Renal pelvis (tissue), 4 donors: Measurements from ENCODE around the gene HLA-DQB1. TPM values are rescaled to one million over a fixed set of nuclear protein-coding genes. Genes with fewer than 3 reads are reported as not detected.
"Not testable (repeated sequence)": the region's sequence is repeated elsewhere in the genome, so short reads cannot be mapped to it uniquely, and the experiment has no call there.

ENCODE experiments used
- DNase-seq: peaks from one replicate; pipeline ENCODE4 v3.0.0-alpha.2; 2013
- polyA plus RNA-seq, 3 donors: library from polyadenylated mRNA; unstranded; fragments of 120-200 nt; gene quantifications; one replicate each; pipeline ENCODE4 v1.2.1, GENCODE V29; 2013; ENCODE audit not compliant: insufficient read length in 3 of 3

The HLA-DQB1 gene
- polyA plus RNA-seq, 3 donors: 8.1 to 13.7 (median 10.6) TPM

DNA sequence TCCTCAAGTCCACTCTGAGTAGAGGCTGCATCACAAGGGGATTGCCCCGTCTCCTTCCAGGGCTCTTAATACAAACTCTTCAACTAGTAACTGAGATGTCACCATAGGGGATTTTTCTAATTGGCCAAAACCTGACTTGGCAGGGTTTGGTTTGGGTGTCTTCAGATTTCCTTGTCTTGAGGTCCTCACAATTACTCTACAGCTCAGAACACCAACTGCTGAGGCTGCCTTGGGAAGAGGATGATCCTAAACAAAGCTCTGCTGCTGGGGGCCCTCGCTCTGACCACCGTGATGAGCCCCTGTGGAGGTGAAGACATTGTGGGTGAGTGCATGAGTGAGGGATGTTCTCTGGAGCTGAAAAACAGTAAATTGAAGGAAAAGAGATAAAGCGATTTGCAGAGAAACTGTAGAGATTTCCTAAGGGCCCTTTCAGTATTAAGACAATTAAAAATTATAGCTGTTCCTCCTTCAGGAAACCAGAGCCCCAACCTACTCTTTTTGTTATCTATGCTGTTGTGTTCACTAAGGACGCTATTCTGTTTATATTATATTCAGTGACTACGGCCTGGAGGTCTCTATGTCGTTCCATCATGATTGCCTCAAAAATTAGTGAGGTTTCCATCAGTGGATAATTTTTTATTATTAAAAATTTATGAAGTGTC lies 29.1 kb downstream of the HLA-DQB1 start, which contains the start of gene HLA-DQA1:
HLA-DQA1 (plus strand) TSS at position 188 of the 662 bp plus-strand sequence; CDS start at position 241, 53 bp downstream.
- DNase-seq: no peak

DNA sequence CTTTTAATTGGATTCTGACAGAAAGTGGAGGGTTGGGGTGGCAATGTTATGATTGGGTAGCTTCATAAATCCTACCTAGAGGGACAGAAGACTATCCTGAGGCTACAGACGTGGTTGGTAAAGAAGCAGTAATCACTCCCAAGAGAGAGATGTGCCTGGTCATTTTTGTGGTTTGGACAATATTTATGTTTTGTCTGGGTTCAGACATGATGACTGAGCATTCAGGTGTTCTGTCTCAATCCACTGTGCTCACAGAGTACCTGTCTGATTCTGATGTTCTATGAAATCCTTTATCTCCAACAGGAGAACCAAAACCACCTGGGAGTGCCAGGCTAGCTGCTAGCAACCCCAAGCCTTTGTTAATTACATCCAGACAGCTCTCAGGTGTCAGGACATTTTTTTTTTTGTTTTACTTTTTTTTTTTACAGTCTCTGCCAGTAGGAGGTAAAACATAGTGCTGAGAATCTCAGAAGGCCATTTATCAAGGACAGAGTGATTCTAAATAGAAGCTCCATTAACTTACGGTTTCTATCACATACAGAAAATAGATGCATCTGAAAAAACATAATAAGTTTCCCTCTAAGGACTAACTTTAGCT lies 30.8 kb downstream of the HLA-DQB1 start:
- DNase-seq: no peak

DNA sequence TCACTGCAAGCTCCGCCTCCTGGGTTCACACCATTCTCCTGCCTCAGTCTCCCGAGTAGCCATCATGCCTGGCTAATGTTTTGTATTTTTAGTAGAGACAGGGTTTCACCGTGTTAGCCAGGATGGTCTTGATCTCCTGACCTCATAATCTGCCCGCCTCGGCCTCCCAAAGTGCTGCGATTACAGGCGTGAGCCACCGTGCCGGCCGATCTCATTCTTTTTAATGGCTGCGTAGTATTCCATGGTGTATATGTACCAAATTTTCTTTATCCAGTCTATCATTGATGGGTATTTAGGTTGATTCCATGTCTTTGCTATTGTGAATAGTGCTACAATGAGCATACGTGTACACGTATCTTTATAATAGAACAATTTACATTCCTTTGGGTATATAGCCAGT lies 36.7 kb downstream of the HLA-DQB1 start:
- DNase-seq: not testable (repeated sequence)

DNA sequence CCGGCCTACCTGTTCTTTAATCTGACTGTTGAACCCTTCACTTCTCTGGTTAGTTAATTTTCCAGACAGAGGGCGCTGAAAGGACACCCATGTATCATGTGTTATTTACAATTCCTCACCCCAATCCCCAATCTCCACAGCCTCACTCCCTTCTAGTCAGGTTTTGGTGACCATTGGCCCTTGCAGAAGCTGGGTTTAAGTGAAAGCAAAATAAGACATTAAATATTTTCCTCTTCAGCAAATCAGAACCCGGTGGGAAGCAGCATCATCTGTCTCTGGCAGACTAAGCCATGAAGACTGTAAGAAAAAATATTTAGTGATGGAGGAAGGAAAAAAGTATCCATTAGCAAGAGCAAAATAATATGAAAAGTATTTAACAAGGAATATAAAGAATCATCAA lies 38.6 kb downstream of the HLA-DQB1 start:
- DNase-seq: no peak

DNA sequence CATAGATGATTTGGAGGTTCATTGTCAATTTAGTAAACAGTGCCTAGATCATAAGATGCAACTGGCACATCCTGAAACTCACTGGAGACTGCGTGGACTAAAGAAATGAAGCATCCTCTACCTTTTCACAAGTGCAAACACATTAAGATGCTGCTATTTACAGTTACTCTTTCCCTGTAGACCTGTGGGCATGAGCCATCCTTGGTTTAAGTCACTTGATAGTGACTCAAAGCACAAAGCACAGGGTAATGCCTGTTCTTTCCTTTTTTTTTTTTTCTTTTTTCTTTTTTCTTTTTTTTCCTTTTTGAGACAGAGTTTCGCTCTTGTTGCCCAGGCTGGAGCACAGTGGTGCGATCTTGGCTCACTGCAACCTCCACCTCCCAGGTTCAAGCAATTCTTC lies 39.2 kb downstream of the HLA-DQB1 start:
- no peak for DNase-seq

DNA sequence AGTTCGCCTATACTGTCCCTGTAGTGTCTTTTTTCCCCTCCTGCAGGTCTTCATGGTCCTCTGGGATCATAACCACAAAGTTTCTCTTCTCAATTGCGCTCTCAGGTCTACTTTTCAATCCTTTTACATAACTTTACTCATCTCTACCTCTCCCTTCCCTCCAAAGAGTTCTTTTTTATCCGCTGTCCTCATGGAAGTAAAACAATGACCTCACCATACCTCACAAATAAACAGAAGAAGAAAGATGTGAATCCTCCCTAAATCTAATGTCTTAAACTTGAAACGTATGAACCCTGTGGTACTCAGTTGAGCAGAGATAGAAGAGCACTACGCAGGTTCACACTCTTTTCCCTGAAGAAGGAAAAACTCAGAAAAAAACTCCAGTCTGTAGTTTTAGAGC lies 41.3 kb downstream of the HLA-DQB1 start:
- DNase-seq: no peak

DNA sequence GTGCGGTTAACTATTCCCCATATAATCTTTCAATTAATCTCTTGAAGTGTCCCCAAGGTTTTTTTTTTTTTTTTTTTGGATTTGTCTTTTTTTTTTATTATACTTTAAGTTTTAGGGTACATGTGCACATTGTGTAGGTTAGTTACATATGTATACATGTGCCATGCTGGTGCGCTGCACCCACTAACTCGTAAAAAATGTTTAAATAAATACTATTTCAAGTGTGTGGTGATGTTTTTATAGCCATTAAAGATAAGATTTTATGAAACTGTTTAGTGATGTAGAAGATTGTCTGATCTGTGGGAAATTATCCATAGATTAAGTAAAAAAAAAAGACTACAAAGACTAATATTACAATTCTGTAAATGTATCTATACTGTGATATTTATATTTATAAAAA lies 41.9 kb downstream of the HLA-DQB1 start:
- DNase-seq: no peak

DNA sequence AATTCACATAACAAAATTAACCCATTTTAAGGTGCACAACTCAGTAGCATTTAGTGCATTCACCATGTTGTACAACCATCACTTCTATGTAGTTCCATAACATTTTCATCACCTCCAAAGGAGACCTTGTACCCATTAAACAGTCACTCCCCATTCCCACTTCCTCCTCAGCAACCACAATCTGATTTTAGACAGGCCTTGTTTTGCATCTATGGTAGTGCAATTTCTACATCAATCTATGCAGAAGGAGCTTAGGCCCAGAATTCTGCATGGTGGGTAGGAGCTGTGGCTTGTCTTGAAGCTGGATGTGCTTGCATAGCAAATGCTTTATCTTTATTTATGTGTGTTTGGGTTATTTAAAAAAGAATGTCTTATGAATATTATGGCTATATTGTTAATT lies 42.8 kb downstream of the HLA-DQB1 start:
- no peak for DNase-seq

DNA sequence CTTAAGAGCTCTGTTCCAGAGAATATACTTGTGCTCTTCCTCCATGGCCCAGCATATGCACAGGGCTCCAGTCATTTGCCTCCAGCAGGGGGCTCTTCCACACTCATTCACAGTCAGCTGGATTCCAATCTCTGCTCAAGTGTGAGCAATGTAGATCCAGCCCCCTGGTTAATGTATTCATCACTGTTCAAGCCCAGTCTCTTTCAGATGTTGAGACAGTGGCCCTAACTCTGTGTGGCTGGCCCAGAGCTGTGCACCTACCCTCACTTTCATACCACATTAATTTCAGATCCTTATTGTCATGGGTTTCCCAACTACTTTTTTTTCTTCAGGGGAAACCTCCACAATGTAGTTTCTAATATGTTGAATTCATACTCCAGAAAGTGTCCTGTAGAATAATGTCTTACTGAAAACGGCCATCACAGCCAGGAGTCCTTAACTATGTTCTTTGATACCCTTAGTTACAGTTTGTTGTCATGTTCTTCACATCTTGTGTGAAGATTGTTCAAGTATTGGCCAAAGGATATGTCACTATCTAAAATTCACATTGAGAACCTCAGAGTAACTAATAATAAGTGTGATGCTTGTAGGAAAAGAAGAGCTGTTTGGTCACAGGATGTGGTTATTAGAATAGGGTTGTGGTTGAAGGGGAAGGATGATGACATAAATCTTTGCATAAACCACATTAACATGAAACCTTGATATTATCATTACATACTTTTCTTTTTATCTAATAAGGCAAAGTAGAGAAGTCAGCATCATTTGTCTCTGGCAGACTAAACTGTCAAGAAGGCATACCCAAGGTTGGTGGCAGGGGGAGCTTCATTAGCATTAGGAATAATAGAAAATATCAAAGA lies 43.7 kb downstream of the HLA-DQB1 start:
- peak; percentile 34 for DNase-seq

DNA sequence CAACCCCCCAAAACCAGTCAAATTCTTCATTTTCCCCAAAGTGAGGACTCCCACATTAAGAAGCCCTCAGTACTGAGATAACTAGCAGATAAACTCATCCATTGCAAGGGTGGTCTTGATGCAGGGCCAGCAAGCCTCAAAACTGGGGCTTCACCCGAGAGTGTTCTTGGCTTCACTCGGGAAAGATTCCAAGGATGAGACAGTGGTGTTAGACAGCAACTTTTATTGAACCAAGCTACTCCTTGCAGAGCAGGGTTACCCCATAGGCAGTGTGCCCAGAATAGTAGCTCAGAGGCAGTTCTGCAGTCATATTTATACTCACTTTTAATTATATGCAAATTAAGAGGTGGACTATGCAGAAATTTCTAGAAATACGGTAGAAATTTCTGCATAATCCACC lies 45.1 kb downstream of the HLA-DQB1 start:
- no peak for DNase-seq

DNA sequence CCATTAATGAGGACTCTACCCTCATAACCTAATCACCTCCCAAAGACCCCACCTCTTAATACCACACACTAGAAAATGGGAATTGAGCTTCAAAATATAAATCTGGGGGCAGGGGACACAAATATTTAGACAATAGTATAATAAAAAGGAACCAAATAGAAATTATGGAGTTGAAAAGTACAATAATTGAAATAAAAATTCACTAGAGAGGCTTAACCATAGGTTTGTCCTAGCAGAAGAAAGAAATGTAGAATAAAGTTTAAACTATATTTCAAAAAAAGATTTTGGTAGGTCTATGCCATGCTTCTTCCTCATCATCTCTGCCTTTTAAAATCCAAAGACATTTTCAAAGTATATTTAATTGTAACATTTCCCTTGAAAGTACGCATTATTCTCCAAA lies 48.7 kb downstream of the HLA-DQB1 start:
- no peak for DNase-seq

DNA sequence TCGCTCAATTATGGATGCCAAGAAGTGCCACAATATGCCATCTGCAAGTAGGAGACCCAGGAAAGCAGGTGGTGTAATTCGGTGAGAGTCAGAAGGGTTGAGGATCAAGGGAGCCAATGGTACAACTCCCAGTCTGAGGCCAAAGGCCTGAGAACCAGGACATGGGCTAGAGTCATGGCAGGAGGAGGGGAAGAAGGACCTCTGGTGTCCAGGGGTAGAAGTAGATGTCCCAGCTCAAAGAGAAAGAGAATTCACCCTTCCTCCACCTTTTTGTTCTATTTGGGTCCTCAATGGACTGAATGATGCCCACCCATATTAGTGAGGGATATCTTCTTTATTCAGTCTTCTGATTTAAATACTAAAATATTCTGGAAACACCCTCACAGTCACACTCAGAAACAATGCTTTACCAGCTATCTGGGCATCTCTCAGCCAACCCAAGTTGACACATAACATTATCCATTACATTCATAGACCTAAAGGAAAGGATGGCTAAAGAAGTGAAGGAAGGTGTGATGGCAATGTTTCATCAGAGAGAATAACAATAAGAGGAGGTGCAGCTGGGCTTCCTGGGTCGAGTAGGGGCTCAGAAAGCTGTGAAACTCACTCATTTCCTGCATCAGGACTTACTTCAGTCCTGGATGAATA lies 50.4 kb downstream of the HLA-DQB1 start:
- no peak for DNase-seq

DNA sequence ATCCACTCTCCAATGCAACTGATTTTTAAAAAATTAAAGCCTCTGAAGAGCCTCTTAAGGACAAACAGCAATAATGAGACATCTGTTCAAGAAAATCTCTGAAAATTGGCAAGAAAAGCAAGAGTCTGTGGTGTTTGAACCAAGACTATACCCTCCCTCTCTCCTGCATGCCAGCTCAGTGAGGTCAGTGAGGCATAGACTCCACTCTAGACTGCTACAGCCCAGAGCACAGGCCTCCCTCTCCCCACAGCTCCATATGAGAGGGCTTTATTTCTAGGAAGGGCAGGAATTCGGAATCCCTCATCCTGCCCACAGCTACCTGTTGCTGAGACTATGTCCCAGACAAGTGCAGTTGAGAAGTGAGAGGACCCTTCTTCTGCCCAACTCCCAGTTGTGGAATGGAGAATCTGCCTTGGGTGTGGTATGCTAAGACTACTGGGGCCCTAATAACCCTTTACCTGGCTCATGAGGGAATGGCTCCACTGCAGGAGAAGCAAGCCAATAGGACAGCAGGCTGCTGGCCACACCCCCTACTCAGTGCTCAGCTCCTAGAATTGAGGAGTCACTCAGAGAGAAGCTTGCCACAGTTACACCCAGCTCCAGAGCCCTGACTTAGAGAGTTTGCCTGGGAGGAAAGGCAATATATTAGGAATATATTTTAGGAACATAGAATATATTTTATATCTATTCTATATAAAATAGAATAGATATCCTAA lies 51.9 kb downstream of the HLA-DQB1 start:
- no peak for DNase-seq

DNA sequence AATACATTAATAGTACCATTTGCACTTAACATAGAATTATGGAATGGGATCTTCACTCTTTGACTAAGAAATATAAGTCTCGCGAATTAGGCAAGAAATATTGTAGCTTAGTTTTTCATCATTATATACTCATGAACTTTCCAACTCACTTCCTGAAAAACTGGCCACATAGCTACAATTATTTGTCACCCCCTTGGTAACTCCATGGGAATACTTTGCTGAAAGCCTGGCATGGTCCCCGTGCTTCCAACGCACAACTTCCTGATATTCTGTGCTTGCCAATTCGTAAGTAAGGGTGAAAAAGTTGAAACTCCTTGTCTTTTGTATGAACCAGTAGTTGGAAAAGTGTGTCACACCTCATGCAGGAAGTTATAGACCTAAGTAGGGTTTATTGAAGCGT lies 53.0 kb downstream of the HLA-DQB1 start:
- no peak for DNase-seq

DNA sequence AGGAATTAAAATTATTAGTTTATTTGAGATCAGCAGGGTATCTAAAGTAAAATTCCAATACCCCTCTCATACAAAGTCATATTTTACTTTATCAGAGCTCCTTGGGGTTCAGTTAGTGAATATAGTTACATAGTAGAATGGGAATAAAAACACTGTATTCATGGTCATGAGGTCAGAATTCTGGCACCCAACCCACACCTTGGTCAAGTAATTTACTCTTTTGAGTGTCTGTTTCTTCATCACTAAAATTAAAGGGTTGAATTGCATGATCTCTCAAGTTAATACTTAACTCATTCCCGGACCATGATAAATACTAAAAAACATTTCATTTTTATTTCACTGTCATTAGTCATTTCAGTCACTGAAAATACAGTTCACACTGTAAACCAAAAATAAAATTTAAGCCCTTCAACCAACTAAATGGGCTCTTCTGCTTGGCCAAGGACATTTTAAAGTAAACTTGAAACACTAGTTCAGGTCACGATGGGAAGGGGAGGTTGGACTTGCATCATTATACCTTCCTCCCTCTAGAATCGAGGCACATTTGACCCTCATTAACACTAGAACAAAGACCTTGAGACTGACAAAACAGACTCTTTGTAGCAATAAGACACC lies 55.7 kb downstream of the HLA-DQB1 start:
- DNase-seq: no peak

DNA sequence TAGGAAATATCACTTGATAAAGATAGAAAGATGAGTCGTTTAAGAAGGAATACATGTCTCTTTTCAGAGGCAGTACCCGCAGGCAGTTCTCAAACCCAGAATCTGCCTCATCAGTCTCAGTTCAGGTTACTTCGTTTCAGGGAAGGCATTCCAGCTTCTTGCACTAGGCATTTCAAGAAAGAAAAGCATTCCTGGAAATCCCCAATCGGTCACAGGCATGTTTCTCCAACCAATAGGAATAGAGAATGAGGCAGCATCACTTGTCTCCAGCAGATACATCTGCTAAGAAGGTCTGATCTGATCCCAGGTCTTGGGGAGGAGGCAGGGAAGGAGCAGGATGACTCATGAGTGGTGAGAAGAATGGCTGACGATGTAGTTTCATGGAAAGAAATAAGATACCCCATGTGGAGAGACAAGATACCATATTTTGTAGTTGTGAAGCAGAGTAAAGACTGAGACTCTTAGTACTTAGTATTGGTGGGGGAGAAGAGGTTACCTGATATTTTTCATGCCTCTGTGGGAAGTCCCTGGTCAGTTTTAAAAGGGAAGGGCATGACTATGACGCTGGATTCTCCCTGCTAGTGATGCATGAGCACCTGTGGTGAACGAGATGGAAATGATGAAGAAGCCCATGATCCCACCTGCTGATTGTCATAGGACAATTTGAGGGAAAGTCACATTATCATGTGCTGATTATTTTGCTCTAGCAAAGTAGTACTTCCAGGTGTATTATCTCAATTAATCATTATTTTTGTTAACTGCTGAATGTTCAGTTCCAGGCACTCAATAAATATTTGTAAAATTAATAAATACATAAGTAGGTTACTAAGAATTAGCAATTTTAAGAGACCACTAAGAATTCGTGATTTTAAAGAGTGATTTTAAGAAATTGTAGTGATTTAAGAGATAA lies 56.5 kb downstream of the HLA-DQB1 start:
- DNase-seq: peak; percentile 92
